Nucleus accumbens (tissue), 56 donors: Measurements from ENCODE around the gene KLHDC7B.
A peak's percentile ranks its signal among the peaks of the same experiment; 100 is the strongest.
"Not testable (repeated sequence)": the region's sequence is repeated elsewhere in the genome, so short reads cannot be mapped to it uniquely, and the experiment has no call there.

Source experiments
- DNase-seq, 56 donors: peaks; one replicate each; lab custom pipeline; 2025; lab: John Stamatoyannopoulos, UW

The KLHDC7B gene

DNA sequence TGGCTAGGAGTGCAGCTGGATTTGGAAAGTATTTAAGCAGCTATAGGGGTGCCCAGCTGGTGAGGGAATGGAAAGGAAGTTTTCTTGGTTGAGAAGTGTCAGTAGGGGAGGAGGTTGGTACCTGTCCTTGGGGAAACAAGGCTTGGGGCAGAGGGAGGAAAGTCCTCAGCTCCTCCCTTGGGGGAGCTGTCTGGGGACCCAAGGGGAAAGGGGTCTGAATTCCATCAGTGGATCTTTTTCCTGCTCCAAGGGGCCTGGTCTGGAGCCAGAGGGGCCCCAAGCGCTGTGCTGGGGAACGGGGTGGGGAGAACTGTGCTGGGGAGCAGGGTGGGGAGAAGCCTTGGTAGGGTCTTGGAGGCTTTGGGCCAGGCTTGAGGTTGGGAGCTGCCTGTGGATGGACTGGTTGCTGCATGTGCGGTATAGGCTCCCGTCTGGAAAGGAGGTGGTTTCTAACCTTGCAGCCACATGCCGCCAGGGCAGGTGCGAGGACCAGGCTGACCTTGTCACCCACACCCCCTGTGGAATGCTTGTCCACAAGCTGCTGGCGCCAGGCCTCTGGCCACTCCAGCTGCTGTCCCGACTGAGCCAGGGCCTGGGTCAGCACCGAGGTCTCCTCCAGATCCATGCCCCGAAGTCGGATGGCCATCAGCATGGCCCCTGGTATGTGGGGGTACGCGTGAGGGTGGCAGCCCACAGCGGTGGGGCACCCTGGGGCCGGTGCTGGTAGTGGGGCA, 16.9 kb upstream of the KLHDC7B start:
- DNase-seq, result no peak

DNA sequence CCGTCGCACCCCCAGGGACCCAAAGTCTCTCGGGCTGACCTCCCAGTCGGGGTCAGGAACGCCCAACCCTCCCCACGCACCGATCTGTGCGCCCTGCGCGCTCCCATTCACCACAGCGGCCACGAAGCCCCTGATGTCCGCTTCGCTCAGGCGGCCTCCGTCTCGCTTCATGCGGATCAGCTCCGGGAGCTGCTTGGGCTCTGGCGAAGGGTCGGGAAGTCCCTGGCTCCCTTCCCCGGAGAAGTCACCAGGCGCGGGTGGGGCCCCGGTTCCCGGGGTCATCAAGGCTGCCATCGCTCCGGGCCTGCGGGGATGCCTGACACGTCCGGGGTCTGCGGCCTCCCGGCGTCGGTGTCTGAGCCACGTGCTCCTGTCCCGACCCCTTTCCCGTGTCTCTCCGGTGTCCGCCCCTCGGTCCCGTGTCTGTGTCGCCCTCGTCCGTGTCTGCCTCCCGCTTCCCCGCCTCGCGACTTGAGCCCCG, 16.2 kb upstream of the KLHDC7B start:
- no peak for DNase-seq

GRCh38 chr22:50529897-50530579, 15.7 kb upstream of the KLHDC7B start, which contains the start of gene TYMP:
TYMP (minus strand) TSS chr22:50530012; CDS start chr22:50529709, 303 bp downstream.
- peak in 2 of 56 donors; percentile 13 to 24 for DNase-seq

DNA sequence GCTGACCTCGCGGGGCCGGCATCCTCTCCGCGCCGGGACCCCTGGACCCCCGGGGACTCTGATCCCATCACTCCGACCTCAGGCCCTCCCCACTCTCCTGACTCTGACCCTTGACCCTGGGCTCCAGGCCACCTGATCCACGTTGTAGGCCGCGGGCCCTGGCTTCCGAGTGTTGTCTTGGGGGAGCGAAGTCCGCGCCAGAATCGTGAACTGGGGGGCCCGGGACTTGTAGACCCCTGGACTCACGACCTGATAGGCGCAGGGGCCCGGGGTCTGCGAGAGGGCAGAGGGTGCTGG, 15.2 kb upstream of the KLHDC7B start:
- no peak for DNase-seq

DNA sequence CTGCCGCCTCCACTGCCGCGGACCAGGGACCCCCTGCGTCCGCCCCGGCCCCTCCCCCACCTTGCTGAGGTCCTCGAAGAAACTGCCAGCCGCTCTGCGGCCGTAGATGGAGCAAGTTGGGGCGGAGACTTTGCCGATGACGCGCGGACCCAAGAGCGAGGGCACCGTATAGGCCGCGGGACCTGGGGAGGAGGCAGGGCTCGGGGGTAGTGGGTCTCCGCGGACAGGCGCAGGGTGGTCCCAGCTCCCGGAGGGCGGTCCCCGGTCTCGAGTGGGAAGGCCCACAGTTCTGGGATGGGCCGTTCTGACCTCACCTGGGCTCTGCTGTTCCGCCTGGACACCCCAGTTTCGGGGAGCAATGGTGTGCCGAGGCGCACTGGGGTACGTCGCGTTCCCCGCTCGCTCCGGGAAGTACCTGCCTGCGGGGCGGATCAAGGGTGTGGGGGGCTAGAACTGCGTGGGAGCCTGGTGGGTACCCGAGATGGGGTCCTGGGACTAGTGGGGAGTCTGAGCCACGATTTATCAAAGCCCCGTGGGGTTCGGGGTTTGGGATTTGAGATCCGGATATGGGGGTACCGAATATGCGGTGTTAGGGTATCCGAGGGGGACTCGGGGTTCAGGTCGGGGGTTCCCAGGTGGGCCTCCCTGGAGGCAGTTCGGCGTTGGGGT, 14.7 kb upstream of the KLHDC7B start:
- peak in 1 of 56 donors; percentile 6 for DNase-seq

DNA sequence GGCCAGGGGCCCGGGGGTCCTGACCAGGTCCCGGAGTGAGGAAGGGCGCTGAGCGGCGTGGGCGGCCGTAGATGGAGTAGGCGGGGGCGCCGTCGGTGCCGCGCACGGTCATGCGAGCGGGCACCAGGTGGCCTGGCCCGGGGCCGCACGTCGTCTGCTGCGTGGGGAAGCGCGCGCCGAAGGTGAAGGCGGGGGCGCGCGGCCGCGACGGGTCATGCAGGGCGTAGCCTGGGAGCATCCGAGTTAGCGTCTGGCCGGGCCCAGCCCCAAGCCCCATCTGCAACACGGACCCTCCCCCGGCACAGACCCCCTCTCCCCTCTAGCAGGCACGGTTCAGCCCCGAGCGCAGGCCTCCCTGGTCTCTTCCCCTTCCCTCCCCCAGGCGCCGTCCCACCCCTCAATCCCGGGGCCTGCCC, 14.1 kb upstream of the KLHDC7B start:
- DNase-seq, result no peak

DNA sequence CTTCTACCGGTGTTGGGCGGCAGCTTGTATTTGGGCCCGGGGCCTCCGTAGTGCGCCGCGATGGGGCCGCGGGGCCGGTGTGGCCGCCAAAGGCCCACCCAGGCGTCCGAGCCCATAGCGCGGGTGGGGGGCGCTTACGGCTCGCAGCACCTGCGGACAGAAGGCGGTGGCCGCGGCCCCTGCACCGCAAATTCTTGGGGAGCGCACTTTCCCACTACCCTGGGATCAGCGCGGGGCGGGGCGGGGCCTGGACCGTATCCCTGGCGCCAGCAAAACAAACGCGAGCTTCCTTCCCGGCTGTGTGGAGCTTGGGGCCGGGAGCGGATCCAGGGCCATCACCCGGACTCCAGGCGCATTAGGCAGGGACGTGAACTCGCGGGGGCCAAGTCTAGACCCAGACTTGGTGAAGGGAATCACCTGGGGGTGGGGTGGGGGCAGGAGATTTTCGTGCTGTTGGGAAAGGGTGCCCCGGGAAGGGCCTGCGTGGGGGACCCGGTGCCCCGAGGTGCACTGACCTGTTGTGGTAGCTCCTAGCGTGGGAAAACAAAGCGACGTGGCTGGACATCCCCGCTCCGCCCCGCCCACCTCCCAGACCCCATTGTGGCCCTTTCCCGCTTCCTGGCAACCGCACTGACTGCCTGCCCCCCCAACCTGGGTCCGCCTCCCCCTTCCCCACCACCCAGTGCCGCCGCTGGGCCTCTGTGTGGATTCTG, 13.6 kb upstream of the KLHDC7B start:
- DNase-seq, result peak in 1 of 56 donors; percentile 28

DNA sequence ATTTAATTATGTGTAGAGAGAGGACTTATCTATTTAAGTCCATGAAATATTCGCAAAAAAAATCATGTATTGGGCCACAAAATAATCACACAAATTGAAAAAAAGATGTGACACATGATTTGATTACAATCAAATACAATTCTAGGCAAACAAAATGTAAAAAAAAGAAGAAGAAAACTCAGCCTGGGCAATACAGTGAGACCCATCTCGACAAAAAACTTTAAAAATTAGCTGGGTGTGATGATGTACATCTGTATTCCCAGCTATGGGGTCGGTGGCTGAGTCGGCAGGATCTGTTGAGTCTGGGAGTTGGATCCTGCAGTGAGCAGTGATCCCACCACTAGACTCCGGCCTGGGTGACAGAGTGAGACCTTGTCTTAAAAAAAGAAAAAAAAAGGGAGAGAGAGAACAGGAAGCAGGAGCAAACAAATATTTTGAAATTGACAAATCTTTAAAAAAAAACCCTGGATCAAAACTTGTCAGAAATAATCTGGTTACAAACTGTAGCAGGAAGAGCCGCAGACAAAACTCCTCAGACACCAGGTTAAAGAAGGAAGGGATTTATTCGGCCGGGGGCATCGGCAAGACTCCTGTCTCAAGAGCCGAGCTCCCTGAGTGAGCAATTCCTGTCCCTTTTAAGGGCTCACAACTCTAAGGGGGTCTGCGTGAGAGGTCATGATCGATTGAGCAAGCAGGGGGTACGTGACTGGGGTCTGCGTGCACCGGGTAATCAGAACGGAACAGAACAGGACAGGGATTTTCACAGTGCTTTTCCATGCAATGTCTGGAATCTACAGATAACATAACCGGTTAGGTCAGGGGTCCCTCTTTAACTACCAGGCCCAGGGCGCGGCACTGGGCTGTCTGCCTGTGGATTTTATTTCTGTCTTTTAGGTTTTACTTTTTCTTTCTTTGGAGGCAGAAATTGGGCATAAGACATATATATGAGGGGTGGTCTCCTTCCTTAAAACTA, 12.6 kb upstream of the KLHDC7B start:
- no peak for DNase-seq

DNA sequence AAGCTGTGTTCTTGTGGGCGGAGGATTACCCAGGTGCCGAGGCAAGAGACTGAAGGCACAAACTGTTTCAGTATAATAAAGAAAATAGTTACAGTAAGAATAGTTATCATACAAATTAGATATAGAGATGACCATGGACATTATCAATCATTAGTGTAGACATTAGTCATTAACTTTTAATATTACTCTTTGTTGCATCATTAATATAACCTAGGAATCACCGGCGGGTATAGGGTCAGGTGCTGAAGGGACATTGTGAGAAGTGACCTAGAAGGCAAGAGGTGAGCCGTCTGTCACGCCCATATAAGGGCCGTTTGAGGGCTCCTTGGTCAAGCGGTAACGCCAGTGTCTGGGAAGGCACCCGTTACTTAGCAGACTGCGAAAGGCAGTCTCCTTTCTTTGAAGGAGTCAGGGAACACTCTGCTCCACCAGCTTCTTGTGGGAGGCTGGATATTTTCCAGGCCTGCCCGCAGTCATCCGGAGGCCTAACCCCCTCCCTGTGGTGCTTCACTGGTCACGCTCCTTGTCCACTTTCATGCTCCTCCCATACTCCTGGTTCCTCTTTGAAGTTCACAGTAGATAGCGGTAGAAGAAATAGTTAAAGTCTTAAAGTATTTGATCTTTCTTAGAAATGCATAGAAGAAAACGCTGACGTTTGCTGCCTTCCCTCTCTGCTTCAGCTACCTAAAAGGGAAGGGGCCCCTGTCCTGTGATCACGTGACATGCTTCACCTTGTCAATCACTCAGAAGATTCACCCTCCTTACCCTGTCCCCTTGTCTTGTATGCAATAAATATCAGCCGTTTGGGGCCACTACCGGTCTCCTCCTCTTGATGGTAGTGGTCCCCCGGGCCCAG, 11.6 kb upstream of the KLHDC7B start:
- not testable (repeated sequence) for DNase-seq

DNA sequence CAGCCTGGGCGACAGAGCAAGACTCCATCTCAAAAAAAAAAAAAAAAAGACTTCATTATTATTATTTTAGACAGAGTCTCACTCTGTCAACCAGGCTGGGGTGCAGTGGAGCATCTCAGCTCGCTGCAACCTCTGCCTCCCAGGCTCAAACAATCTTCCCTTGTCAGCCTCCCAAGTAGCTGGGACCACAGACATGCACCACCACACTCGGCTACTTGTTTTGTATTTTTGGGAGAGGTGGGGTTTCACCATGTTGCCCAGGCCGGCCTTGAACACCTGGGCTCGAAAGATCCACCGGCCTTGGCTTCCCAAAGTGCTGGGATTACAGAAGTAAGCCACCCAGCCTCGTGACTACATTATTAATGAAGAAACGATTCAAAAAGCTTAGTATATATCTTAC, 10.6 kb upstream of the KLHDC7B start:
- no peak for DNase-seq

DNA sequence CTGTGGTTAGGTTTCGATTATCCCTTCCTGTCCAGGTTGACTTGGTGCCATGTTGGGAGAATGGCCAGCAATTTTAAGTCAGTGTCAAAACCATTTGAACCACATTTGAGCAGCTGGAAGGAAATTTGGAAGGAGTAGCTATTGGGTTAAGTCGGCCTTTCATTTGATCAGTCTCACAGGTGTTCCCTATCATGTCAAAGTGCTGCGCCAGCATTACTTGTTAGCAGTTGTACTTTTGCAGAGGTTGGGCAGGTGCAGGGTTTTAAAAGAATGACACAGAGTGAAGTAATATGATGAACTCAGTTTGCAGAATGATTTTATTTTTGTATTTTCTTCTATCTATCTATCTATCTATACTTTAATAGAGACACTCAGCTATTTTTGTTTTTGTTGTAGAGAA, 9.5 kb upstream of the KLHDC7B start:
- DNase-seq, result no peak

GRCh38 chr22:50537765-50538164, 7.9 kb upstream of the KLHDC7B start:
- DNase-seq, result no peak

- DNase-seq, result no peak
Observed at GRCh38 chr22:50540381-50540780, 5.3 kb upstream of the KLHDC7B start.

- not testable (repeated sequence) for DNase-seq
Observed at GRCh38 chr22:50541667-50542026, 4.1 kb upstream of the KLHDC7B start.

DNA sequence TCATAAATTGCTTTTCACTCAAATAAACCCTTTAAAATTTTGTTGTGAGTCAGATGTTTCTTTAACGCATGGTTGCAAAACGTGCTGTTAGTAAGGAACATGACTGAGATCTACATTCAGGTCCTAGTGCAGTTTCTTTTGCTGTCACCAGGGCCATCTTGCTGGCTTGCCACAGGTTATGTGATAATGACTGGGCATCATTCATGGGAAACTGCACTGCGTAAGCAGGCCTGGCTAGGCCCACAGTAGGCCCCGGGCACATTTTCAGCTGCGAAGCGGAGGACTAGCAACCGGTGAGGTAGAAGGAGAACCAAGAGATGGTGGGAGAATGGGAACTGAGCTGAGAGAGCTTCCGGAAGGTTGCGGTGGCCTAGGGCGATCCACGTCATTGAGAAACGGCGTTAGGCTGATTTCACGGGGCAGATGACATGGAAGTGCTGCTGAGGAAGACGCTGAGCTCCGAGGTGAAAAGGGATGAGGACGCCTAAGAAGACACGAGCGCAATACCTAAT, 3.2 kb upstream of the KLHDC7B start:
- no peak for DNase-seq

GRCh38 chr22:50544078-50544745, 1.5 kb upstream of the KLHDC7B start:
- DNase-seq, result peak in 23 of 56 donors; percentile 10 to 73 (median 32)

GRCh38 chr22:50544746-50545253, 899 bp upstream of the KLHDC7B start:
- DNase-seq, result no peak
